ENCODE data around the gene FAM222A. TPM values are rescaled to one million over a fixed set of nuclear protein-coding genes. Genes with fewer than 3 reads are reported as not detected.

FAM222A gene
- total RNA-seq, 1 experiment from 2014 or later, result 3.7 TPM

DNA sequence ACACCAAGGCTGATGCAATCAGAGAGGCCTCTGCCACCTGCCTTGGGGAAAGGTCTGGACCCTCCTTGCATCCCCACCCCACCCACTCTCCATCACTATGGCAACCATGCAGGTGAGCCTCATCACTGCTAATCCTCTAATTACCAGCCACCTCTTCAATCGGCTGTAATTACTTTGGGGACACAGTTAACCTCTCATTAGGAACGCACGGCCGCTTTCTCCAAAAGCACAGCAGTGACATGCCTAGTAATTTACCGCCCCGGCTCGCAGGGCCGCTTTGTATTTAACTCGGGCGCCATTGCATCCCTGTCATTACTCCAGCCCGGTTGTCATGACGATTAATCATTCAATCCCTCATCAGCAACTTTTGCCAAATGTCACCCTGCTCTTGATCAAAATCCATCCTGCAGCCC lies 36.3 kb upstream of the FAM222A start:
- CTCF ChIA-PET, result no interaction called here
- H3K36me3 ChIP-seq (ENCODE audit: control insufficient read depth in 1 of 2, insufficient read depth in 2 of 2, low read length in 2 of 2), result no peaks in the 10 kb centered on the region
- no peak overlapping the region for H3K4me2 ChIP-seq (ENCODE audit: low read length)
- H3K27me3 ChIP-seq (ENCODE audit: insufficient read depth, low read length), result no peaks in the 10 kb centered on the region
- H3K9me3 ChIP-seq (ENCODE audit: control insufficient read depth in 1 of 2, insufficient read depth in 1 of 2, low read depth in 1 of 2, low read length in 2 of 2), result 0 out of 4 replicates have a peak, but pooled peaks cover 0 to under 1% of the 10 kb centered on the region in 2 experiments
- ATAC-seq, result no peak
- POLR2A ChIA-PET, result no interaction called here
- H3K4me1 ChIP-seq (ENCODE audit: control insufficient read depth in 1 of 2, insufficient read depth in 2 of 2, low read length in 2 of 2), result no peaks in the 10 kb centered on the region
- H3K4me3 ChIP-seq (replicated peaks in 1 of 2; ENCODE audit: low read depth in 1 of 2, low read length in 2 of 2), result no peak overlapping the region
- H3K9ac ChIP-seq (ENCODE audit: low read length), result no peak overlapping the region
- H3K9me2 ChIP-seq (ENCODE audit: insufficient read depth), result no peaks in the 10 kb centered on the region
- H3K27ac ChIP-seq (ENCODE audit: low read depth, low read length), result no peak overlapping the region
- DNase-seq (ENCODE audit: low read depth, low spot score), result no peak
- RAD21 ChIA-PET (ENCODE audit: low non-redundant PET in 1 of 2, low total read pairs in 2 of 2, uncharacterized antibody in 2 of 2, unreplicated experiment in 2 of 2), result no interaction called here
- no peaks in the 10 kb centered on the region for H3K79me2 ChIP-seq (ENCODE audit: insufficient read depth, low read length)
- H2AFZ ChIP-seq (ENCODE audit: low read depth, low read length, poor library complexity, severe bottlenecking), result no peak overlapping the region
- TF ChIP-seq EGR1 (IDR thresholded peaks at IDR 0.05; ENCODE audit: low read depth) (no peak), JUND (IDR thresholded peaks at IDR 0.05) (no peak), POLR2AphosphoS5 (IDR thresholded peaks at IDR 0.05; ENCODE audit: low read depth, low read length) (no peak), FOSL1 (IDR thresholded peaks at IDR 0.05; ENCODE audit: low read depth) (no peak), CBX3 (IDR thresholded peaks at IDR 0.05; ENCODE audit: low read depth) (no peak), ELF1 (IDR thresholded peaks at IDR 0.05; ENCODE audit: borderline replicate concordance, low read depth) (no peak), SP1 (IDR thresholded peaks at IDR 0.05; ENCODE audit: low read depth) (no peak)
- TF ChIP-seq, protein P1, sequence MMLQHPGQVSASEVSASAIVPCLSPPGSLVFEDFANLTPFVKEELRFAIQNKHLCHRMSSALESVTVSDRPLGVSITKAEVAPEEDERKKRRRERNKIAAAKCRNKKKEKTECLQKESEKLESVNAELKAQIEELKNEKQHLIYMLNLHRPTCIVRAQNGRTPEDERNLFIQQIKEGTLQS (IDR thresholded peaks at IDR 0.05), result no peak
- TF ChIP-seq, protein P2, sequence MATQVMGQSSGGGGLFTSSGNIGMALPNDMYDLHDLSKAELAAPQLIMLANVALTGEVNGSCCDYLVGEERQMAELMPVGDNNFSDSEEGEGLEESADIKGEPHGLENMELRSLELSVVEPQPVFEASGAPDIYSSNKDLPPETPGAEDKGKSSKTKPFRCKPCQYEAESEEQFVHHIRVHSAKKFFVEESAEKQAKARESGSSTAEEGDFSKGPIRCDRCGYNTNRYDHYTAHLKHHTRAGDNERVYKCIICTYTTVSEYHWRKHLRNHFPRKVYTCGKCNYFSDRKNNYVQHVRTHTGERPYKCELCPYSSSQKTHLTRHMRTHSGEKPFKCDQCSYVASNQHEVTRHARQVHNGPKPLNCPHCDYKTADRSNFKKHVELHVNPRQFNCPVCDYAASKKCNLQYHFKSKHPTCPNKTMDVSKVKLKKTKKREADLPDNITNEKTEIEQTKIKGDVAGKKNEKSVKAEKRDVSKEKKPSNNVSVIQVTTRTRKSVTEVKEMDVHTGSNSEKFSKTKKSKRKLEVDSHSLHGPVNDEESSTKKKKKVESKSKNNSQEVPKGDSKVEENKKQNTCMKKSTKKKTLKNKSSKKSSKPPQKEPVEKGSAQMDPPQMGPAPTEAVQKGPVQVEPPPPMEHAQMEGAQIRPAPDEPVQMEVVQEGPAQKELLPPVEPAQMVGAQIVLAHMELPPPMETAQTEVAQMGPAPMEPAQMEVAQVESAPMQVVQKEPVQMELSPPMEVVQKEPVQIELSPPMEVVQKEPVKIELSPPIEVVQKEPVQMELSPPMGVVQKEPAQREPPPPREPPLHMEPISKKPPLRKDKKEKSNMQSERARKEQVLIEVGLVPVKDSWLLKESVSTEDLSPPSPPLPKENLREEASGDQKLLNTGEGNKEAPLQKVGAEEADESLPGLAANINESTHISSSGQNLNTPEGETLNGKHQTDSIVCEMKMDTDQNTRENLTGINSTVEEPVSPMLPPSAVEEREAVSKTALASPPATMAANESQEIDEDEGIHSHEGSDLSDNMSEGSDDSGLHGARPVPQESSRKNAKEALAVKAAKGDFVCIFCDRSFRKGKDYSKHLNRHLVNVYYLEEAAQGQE (IDR thresholded peaks at IDR 0.05; ENCODE audit: low read depth), result no peak
- intact Hi-C loops (cut with micrococcal nuclease), result no loop called here
- no TSS peak for BruUV-seq (replicated peaks)
- H4K20me1 ChIP-seq (ENCODE audit: insufficient read depth), result no peaks in the 10 kb centered on the region
